ENCODE data around the gene LRFN2.

The LRFN2 gene

DNA sequence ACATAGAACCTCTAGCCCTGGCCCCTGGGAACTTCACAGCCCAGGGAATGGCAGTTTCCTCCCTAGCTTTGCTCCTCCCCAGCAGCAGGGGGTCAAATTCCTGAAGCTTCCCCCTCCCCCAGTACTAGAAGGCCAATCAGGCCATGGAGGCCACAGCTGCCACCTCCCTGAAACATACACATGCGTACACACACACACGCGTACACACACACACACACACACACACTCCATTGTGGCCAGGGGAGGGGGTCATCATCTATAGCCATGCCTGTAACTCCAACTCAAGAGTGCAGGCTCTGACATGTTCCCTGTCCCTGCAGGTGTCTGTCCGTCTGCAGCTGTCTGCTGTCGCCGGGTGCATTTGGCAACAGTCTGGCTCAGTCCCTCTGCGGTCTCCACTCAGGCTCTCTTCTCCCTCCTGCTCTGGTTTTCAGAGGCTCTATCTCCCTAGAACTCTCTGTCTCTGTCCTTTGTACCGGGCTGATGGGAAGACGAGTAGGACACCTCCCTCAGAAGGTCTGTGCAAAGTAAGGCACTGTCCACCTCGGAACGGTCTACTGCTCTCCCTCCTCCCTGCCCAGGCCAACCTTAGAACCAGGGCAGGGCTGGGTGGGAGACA is 1.4 kb downstream of the LRFN2 start:
- DNase-seq, result no peak

DNA sequence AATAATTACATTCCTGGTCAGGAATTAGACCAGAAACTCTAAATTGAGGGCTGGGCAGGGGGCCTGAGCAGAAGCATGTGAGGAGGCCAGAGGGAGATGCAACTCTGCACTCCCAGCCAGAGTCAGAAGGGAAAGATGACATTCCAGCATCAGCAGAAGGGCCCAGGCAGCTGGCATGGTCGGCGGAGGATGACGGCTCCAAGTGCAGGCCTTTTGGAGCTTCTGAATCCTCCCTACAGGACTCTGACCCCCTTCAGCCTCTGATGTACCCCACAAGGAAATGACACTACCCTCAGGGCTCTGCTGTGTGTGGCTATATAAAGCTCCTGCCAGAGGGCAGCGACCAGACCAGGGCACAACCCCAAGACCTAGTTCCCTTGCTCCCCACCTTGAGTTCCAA is 1.9 kb downstream of the LRFN2 start:
- DNase-seq, result no peak

DNA sequence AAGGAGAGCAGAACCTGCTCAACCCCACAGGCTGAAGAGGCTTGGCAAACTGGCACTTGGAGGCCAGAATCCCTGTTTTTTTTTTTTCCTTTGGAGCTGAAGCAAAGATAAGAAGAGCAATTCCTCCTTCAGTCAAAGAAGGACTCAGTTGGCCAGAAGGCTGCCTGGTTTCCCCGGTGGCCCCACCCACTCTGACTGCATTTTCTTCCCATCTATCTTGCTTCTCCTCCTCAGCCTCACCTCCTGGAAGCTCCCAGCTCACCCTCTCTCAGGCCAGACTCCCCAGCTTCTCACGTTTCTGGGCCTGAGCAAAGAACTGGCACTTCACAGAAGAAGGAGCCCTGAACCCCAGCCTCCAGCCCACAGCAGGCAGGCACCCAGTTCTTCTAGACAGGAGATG is 2.4 kb downstream of the LRFN2 start:
- no peak for DNase-seq

DNA sequence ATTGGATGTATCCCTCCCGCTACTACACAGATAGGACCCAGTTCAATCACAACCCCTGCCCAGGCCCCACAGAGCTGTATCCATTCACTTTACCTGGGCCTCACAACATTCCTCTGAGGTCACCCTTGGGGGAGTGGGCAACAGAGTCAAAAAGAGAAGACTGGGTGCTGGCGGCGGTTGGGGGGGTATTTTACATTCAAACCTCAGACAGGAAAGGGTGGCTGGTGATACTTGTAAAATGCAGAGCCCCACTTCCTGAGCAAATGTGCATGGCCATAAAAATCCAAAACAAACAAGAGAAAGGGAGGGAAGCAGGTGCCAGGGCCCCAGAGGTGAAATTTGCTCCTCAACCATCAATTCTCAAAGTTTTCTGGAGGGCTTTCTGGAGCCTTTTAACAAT is 3.5 kb downstream of the LRFN2 start:
- no peak for DNase-seq

DNA sequence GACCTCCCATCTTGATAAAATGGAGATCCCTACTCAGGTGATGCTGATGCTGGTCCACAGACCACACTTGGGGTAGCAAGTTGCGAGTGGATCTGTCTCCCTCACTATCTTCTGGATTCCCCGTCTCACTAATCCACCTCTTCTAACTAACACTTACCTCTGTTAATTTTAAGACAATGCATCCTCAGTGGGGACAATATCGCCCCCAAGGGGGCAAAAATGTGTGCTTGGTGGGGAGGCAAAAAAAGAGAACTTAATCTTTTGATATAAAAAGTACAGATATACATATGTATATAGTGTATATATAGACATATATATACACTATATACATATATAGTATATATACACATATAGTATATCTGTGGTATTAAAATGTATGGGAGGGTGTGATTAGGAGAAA is 4.3 kb downstream of the LRFN2 start:
- no peak for DNase-seq

DNA sequence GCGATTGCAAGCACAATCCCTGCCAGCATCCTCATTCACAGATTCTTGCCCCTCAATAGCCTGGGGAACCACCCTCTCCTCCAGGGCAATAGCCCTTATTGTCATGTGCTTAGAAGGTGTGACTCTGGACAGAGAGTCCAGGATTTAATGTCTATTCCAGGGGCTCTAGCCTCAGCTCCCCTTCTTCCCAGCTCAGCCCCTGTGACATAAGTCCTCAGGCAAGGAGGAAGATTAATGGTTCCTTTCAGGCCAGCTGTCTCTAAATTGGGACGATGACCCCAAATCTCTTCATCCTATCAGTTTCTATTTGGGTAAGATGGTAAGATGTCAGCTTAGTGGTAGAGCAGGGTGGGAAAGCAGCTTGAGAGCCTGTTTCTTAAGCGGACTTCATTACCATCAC is 8.1 kb downstream of the LRFN2 start:
- DNase-seq, result no peak

DNA sequence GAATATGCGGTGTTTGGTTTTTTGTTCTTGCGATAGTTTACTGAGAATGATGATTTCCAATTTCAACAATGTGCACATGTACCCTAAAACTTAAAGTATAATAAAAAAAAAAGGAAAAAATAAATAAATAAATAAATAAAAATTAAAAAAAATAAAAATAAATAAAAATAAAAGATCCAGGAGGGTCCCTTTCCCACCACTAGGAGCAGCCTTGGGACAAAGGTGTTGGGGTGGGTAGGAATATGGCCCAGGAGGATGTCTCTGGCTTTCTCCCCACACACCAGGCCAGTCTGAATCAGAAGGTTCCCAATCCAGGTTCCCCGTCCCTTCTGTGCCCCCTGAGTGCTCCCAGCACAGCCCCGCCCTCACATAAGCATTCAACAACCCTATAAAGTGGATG is 9.5 kb downstream of the LRFN2 start:
- no peak for DNase-seq

DNA sequence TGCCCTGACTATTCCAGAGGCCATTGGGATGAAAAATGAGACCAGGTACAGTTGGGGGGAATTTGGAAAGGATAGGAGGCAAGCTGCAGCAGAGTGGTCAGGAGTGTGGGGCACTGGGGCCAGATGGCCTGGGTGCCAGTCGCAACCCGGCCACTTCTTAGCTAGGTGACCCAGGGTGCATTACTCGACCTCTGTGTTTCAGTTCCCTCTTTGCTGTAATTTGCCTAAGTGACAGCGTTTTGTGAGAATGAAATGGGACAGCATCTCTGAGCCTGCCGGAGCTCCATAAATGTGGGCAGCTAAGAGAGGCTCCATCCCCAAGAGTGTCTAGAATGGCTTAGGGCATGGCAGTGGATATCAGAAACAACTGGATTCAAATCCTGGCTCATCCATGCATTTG is 13.9 kb downstream of the LRFN2 start:
- DNase-seq, result no peak

DNA sequence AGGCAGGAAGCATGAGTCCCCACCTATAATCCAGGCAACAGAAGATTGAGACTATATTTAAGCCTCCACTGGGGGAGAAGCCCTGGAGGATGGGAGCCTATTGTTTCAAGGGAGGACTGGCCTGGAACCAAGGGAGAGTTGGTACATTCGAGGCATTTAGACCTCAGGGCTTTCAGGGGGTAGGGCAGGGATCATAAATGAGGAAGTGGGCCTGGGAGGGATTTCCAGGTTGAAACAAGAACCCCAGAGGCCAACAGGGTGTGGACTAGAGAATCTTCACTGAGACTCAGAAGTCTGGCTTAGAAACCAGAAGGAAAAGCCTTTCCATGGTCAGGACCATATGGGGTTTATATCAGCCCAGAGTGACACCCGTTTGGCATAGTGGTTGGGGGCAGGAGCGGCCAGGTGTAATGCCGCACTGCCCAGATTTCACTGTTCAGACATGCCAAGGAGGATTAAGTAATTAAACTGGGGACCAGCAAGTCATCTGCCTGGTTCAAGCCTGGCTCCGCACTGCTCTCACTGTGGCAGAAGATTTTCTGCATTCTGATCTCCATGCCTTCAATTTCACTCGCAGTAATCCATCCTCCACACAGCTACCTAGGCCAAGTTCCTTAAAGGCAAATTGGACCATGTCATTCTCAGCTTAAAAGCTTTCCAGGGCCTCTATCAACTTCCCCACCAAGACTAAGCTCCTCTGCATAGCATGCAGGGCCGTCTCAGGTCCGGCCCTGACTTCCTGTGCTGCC is 17.8 kb downstream of the LRFN2 start:
- no peak for DNase-seq

DNA sequence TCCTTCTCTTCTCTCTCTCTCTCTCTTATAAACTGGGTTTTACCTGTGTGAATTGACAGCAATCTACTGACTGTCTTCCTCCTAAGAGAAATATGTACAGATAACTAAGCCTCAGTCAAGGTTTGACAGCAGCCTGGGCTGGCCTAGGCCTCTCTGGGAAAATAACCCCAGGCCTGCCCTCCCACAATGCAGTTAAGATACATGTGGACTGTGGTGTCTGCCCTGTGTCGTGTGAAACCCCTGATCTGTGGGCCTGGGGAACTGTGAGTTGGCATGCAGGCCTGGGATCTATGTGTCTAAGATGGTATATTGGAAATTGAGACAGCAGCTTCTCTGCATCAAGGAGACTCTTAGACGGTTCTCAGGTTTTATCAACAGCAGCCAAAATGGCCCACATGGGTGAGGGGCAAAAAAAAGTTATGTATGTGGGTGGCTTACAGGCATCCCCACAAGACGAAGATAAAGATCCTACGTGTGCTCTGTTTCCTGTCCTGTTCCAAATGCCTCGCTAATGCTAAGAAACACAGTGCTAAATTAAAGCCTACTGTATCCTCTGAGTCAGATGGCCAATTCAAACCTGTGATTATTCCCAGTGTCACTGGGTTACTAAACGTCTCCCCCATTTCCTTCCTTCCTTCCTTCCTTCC is 19.0 kb downstream of the LRFN2 start:
- DNase-seq, result no peak

DNA sequence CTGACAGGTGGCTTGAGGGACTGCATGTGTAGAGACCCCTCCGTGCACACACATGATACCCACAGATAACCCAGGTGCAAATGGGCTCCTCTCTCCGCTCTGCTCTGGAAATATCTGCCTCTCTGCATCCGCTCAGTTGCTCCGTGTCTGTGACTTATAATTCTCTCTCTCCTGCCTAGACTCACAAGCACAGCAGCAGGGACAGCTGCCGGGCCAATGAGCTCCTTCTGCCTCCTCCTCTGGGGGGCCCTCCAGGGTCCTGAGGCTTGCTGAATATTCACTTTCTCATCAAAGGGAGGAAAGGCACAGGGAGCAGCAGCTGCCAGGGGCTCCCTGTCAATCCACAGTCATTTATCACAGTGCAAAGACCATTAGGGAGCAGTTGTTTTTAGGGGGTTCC is 24.1 kb downstream of the LRFN2 start:
- DNase-seq, result no peak

DNA sequence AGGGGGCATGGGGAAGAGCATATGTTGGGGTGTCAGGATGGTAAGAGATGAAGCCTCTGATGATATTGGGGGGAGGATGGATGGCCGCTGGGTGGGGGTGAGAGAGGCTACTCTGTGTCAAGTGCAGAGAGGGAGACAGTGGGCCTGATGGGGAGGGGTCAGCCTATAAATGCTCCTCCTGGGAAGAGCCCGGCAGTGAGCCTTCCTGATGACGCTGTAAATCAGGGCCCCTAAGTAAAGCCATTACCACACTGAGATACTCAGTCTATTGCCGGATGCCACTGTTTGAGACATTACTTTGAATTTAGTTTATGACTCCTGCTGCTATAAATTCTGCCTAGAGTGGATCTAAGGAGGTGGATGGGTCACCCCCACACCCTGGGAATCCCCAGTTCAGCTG is 28.1 kb downstream of the LRFN2 start:
- DNase-seq, result no peak

DNA sequence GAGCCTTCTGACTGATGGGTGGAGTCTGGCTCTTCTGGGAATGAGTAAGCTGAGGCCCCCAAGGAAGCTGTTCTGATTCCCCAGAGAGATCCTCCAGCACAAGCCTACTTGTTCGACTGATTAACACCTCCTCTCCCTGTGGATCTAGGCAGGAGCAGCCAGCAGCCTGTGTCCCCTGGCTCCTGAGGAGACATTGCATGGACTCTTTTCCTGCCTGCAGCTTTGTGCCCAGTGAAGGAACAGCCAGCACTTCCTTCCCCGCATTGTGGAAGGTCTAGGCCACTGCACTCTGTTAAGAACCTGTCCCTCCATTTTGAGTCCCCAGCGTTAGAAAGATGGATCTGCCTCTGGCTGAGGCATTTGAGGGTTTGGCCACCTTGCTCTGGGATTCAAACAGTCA is 29.1 kb downstream of the LRFN2 start:
- DNase-seq, result no peak

DNA sequence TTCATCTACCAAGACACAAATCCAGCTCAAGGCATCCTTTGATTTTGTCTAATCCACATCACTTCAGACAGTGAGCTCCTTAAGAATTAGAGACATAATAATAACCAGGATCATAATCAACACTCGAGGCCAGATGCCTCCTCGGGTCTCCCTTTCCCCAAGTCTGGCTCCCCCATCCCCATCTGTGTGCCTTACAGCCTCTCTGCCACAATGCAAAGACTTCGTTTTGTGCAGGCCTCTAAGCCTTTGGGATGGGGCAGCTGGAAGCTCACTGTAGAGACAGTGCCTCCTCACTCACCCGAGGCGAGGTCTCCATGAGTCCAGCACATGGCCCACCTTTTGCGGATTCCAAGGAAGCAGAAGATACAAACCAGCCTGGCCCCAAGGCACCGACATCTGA is 30.3 kb downstream of the LRFN2 start:
- no peak for DNase-seq

DNA sequence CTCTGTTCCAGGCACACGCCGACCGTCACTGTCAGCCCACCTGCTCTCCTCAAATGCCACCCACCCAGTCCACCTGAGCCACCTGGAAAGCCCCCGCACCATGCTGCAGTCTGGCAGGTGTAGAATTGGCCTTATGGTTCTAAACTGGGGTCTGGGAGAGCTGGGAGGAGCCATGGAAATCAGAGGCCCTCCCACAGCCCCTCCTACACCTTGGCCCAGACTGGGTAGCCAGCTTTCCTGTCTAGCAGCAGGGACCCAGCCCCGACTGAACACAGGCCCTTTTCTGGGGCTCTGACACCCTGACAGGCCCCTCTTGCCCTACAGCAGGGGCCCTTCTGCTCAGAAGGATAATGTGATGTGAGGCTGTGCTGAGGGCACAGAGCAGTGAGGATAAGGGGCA is 31.1 kb downstream of the LRFN2 start:
- no peak for DNase-seq

DNA sequence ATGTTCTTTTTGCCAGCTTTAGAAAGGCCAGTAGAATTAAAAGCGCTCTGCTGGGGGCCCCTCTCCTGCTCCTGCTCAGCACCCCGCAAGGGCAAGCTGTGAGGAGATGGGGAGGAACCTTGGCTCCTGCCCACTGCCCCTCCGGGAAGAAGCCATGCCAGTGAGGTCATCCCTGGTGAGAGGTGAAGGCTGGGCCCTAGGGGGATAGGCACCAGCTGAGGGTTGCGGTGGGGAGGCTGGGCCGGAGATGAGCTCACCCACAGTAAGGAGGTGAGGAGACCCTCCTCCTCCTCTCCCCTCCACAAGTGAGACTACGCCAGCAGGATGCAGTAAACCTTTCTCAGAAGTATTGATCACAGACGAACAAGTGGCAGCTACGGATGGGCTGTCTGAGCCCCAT is 32.1 kb downstream of the LRFN2 start:
- DNase-seq, result no peak

DNA sequence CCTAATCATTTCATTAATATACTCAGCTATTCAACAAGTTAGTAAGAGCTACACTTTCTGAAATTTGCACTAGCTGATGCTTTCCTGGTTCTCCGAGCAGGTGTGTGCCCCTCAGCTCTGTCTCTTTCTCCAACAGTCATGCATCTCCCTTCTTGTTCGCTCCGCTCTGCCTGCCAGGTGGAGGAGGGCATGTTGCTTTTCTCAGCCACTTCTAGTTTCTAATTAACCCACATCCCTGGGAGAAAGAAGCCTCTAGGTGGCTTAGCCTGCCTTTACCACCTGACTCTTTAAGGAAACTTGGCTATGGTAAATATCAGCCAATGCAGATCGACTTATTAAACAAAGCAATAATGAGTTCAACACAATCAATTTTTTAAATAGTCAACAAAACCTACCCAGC is 34.2 kb downstream of the LRFN2 start:
- no peak for DNase-seq

DNA sequence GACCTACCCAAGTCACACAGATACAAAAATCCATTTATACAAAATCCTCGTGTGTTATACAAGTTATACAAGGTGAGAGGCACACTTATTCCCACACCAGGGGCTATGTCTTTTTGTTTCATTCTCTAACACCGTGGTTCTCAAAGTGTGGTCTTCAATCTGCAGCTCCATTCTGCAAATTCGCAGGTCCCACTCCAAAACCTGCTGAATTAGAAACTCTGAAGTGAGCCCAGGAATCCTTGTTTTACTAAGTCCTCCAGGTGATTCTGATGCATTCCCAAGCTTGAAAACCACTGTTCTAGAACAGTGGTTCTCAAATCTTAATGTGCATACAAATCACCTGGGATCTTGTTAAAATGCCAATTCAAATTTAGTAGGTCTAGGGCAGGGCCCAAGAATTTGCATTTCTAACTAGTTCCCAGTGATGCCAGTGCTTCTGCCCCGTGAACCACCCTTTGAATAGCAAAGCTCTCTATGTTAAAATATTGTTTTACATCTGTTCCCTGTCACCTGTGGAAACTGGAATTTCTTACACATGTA is 35.1 kb downstream of the LRFN2 start:
- no peak for DNase-seq

DNA sequence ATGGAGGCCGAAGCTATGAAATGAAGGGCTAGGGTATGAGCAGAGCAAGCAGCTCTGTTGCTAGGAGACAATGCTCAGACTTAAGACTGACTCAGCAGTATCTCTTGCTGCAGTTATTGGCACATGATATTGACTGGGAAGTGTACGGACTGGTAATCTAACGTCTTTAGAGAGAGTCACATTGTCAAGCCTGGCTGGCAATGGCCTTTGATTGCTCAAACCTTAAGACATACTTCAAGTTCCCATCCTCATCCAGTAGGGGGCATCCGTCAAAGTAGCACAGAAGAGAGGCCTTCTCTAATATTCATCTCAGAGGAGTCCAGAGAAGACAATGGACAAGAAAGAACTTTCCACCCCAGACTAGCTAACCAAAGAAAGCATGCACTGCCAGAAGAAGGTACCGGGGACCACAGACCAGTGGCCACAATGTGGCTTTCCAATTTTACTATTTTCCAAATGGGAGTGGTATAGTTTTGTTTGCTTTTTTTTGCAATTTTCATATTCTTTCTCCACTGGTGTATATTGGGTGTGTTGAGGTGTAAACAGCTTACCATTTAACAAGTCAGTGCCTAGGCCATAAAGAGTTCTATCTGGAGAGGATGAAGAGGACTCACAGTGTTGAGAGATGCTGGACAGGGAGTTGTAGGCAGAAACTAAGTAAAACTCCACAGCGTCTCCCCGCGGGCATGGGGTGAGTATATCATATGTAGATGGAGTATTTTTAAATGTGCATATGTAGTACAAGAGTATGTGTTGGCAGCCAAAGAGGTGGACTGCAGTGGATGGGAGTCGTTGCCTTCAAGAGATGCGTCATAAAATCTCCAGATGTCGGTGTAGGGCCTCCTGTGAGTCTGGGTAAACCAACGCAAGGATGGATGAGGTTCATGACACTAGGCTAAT is 36.7 kb downstream of the LRFN2 start:
- no peak for DNase-seq

DNA sequence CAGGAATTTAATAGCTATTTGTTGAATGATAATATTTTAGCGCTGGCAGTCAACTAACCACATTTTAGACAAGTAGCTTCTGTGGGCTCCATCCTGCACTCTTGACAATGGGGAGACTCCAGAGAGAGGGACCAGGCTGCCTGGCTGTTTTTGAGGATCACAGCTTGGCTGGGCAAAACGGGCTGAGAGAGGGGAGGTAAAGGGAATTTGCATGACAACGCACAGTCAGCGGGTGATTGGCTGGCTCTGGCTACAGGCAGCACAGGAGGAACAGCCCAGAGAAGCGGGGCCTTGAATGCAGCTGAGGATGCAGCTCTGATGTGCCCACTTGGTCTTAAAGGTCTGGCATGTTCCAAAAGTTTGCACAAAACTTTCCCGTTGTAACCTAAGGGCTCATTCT is 41.2 kb downstream of the LRFN2 start:
- DNase-seq, result no peak

DNA sequence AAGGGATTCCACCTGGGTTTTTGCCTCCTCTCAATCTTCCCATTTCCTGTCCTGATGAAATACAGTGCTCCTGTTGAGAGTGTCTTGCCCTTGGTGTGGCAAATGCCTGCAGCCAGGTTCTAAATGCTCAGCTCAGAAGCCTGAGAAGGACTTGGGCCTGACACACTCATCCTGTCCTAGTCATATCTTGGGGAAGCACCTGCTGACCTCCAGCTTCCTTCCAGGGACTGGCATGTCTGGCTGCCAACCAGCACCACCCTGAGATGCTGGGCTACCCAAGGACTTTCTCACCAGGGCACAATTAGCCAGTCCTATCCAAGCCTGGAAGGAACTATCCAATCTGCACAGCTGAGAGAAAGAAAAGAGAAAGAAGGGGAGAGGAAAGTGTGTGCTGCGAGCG is 43.4 kb downstream of the LRFN2 start:
- DNase-seq, result no peak

DNA sequence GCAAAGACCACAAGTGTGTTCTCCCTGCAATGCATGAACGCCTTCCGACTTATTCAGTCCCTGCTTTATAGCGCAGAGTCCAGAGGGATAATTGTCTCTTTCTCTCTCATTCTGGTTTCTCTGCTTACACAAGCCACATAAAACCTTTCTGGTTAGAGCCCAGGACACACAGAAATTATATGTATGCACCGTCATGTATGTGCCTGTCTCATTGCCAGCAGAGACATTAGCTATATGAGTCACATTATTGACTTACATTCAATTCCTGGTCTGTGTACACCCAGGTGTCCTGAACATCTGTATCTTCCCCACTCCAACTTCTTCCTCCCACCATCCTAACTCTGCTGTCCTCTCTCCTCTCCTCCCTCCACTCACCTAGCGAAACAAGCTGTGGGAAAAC is 44.0 kb downstream of the LRFN2 start:
- DNase-seq, result no peak

DNA sequence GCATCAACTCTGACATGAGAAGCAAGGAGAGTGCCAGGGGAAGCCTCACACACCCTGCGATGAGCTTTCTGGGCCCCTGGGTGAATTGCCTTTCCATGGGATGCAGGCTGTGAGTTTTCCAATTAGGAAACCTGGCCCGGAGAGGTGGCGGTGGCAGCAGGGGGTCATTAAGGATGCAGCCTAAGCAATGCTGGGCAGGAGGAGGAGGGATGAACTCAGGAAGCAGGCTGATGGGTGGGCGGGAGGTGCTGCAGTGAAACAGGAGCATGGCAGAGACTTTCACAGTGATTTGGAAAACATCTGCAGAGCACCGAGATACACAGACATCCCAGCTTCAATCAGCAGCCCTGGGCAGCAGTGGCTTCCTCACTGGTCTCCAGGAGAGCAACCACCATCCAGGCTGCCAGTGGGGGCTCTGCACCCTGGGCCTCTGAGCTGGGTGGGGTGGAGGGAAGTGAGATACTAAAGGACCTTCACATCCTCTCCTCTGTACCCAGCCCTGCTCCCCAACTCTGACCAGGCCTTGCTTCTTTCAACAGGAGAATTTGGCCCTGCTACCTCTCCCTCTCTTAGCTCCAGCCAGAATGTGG is 44.9 kb downstream of the LRFN2 start:
- no peak for DNase-seq
